Measurements from ENCODE around the gene DCAF5.

DCAF5 gene

DNA sequence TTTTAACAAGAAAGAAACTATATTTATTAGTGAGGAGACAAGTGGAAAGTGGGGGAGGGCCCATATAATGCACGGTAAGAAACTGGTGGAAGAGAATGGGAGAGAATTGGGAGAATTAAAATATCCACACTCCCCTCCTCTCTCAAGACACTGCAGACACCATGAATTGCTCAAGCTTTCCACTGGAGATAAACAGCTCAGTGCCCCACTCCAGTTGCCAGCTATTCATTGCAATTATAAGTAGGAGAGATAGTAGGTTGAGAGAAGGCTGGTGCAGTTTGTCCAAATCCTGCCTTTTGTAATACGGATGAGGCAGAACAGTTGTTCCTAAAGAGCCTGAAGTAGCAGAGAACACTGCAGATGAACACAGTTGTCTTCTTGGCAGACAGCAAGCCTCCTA is 38.2 kb downstream of the DCAF5 start:
- no peak for DNase-seq
- Histone ChIP-seq H3K27me3 (replicated peaks) (no peaks in the 10 kb centered on the region), H3K36me3 (replicated peaks) (peaks cover 22% of the 10 kb centered on the region), H3K27ac (no peak overlapping the region), H3K4me3 (ENCODE audit: low read depth, low read length) (no peak overlapping the region)
- in situ Hi-C loops (cut with HindIII; ENCODE audit: low pct_ligation_motif_present, low sequenced_read_pairs), result no loop called here
- TF ChIP-seq, protein P1, sequence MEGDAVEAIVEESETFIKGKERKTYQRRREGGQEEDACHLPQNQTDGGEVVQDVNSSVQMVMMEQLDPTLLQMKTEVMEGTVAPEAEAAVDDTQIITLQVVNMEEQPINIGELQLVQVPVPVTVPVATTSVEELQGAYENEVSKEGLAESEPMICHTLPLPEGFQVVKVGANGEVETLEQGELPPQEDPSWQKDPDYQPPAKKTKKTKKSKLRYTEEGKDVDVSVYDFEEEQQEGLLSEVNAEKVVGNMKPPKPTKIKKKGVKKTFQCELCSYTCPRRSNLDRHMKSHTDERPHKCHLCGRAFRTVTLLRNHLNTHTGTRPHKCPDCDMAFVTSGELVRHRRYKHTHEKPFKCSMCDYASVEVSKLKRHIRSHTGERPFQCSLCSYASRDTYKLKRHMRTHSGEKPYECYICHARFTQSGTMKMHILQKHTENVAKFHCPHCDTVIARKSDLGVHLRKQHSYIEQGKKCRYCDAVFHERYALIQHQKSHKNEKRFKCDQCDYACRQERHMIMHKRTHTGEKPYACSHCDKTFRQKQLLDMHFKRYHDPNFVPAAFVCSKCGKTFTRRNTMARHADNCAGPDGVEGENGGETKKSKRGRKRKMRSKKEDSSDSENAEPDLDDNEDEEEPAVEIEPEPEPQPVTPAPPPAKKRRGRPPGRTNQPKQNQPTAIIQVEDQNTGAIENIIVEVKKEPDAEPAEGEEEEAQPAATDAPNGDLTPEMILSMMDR (IDR thresholded peaks at IDR 0.05; ENCODE audit: low read depth, low read length, missing control alignments), result no peak

DNA sequence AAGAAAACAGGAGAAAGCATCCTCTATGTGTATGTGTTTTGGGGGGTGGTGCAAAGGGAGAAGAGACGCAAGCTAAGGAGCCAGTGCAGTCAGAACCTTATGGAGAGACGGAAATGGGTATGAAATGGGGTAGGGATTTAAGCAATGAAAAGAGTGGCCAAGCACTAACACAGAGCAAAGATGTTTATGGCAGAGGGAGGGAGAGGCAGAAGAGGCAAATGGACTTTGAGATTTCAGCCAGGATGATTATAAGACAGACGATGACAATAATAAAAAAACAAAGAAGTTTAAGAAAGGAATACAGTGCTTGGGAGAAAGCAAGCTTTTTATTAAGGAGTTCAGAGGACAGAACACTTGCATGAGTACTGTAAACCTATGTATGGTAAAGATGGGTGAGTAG is 44.6 kb downstream of the DCAF5 start:
- no peak for DNase-seq
- in situ Hi-C loops (cut with HindIII; ENCODE audit: low pct_ligation_motif_present, low sequenced_read_pairs), result no loop called here
- no peak overlapping the region for H3K4me3 ChIP-seq (ENCODE audit: low read depth, low read length)
- no peaks in the 10 kb centered on the region for H3K27me3 ChIP-seq (replicated peaks)
- H3K36me3 ChIP-seq (replicated peaks), result no peaks in the 10 kb centered on the region
- no peak overlapping the region for H3K27ac ChIP-seq
- TF ChIP-seq, protein P1 (IDR thresholded peaks at IDR 0.05; ENCODE audit: low read depth, low read length, missing control alignments), result no peak

DNA sequence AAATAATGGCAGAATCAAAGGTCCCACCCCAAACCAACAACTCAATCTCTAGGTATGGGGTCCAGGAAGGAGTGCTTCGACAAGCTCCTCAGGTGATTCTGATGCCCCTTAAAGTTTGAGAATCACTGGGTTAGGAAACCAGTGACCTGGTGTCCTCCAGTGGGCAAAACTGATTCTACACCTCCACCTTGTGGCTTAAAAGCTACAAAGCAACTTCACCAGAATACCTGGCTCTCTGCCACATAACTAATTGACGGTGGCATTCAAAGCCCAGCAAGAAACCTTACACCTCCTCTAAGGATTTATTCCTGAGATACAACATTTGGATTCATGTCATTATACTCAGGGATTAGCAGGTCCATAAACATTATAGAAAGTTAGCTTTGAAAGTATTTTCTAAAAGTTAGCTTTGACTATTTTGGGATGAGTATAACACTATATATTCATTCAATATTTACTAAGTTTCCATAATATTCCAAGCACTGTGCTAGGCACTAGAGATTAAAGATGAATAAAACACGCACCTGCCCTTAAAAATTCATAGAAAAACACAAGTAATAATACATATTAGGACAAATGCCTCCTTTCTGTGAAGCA is 45.4 kb downstream of the DCAF5 start:
- in situ Hi-C loops (cut with HindIII; ENCODE audit: low pct_ligation_motif_present, low sequenced_read_pairs), result no loop called here
- Histone ChIP-seq H3K27me3 (replicated peaks) (no peaks in the 10 kb centered on the region), H3K4me3 (ENCODE audit: low read depth, low read length) (no peak overlapping the region), H3K36me3 (replicated peaks) (no peaks in the 10 kb centered on the region), H3K27ac (no peak overlapping the region)
- TF ChIP-seq, protein P1 (IDR thresholded peaks at IDR 0.05; ENCODE audit: low read depth, low read length, missing control alignments), result peak; percentile 78
- DNase-seq, result peak; percentile 60

DNA sequence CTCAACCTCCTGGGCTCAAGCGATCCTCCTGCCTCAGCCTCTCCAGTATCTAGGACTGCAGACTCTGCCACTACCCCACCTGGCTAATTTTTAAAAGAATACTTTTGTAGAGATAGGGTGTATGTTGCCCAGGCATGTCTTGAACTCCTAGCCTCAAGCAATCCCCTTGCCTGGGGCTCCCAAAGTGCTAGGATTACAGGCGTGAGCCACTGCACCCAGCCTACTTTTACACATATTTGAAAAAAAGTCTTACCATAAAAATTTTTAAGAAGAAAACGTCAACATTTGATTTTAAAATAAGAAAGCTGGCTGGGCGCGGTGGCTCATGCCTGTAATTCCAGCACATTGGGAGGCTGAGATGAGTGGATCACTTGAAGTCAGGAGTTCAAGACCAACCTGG is 46.5 kb downstream of the DCAF5 start:
- H3K4me3 ChIP-seq (ENCODE audit: low read depth, low read length), result no peak overlapping the region
- DNase-seq, result no peak
- no peaks in the 10 kb centered on the region for H3K36me3 ChIP-seq (replicated peaks)
- H3K27ac ChIP-seq, result no peak overlapping the region
- in situ Hi-C loops (cut with HindIII; ENCODE audit: low pct_ligation_motif_present, low sequenced_read_pairs), result no loop called here
- no peaks in the 10 kb centered on the region for H3K27me3 ChIP-seq (replicated peaks)
- TF ChIP-seq, protein P1 (IDR thresholded peaks at IDR 0.05; ENCODE audit: low read depth, low read length, missing control alignments), result no peak

DNA sequence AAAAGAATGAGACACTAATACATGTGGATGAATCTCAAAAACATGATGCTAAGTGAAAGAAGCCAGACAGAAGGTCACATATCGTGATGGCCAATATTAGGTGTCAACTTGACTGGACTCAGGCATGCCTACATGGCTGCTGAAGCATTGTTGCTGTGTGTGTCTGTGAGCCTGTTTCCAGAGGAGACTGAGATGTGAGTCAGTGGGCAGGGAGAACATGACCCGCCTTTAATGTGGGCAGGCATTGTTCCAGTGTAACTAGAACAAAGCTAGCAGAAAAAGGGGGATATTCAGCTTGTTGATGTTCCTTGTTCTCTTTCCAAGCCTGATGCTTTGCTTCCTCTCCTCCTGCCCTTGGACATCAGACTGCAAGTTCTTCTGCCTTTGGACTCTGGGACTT is 47.6 kb downstream of the DCAF5 start:
- TF ChIP-seq, protein P1 (IDR thresholded peaks at IDR 0.05; ENCODE audit: low read depth, low read length, missing control alignments), result no peak
- in situ Hi-C loops (cut with HindIII; ENCODE audit: low pct_ligation_motif_present, low sequenced_read_pairs), result no loop called here
- Histone ChIP-seq H3K27ac (peak overlapping the region; percentile 1), H3K27me3 (replicated peaks) (no peaks in the 10 kb centered on the region), H3K36me3 (replicated peaks) (no peaks in the 10 kb centered on the region), H3K4me3 (ENCODE audit: low read depth, low read length) (no peak overlapping the region)
- peak; percentile 83 for DNase-seq

DNA sequence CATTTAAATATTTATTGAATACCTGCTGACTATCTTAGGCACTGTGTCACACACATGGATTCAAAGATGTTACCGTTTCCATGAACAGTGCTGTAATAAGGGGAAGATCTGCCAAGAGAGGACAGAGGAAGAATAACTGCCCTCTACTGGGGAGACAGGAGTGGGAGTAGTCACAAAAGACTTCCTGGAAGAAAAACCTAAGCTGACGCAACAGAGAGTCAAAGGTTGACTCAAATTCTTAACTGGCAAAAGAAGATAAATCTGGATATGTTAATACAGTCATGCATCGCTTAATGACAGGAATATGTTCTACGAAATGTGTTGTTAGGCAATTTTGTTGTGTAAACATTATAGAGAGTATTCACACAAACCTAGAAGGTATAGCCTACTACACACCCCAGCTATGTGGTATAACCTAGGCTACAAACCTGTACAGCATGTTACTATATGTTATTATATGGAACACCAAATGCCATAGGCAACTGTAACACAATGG is 51.5 kb downstream of the DCAF5 start:
- Histone ChIP-seq H3K27ac (peak overlapping the region; percentile 11), H3K27me3 (replicated peaks) (no peaks in the 10 kb centered on the region), H3K36me3 (replicated peaks) (no peaks in the 10 kb centered on the region), H3K4me3 (ENCODE audit: low read depth, low read length) (no peak overlapping the region)
- in situ Hi-C loops (cut with HindIII; ENCODE audit: low pct_ligation_motif_present, low sequenced_read_pairs), result no loop called here
- TF ChIP-seq, protein P1 (IDR thresholded peaks at IDR 0.05; ENCODE audit: low read depth, low read length, missing control alignments), result peak; percentile 84
- peak; percentile 79 for DNase-seq

All from brain microvascular endothelial cell (primary cell).